Daoy (cell line): ENCODE measurements around the gene DEPP1. TPM values are rescaled to one million over a fixed set of nuclear protein-coding genes. Genes with fewer than 3 reads are reported as not detected.
A peak's percentile ranks its signal among the peaks of the same experiment; 100 is the strongest.

Experiments
- DNase-seq: peaks from one replicate; pipeline ENCODE4 v3.0.0-alpha.2; 2015; ENCODE audit warnings: low read depth
- total RNA-seq: library from RNA; depleted of rRNA; stranded (reverse); fragments of >200 nt; shearing (Covaris generic); gene quantifications from 2 replicates; pipeline ENCODE4 v1.2.3, GENCODE V29; 2014; rRNA removed

The DEPP1 gene
- total RNA-seq, 1 experiment from 2014 or later = 0.11 TPM

DNA sequence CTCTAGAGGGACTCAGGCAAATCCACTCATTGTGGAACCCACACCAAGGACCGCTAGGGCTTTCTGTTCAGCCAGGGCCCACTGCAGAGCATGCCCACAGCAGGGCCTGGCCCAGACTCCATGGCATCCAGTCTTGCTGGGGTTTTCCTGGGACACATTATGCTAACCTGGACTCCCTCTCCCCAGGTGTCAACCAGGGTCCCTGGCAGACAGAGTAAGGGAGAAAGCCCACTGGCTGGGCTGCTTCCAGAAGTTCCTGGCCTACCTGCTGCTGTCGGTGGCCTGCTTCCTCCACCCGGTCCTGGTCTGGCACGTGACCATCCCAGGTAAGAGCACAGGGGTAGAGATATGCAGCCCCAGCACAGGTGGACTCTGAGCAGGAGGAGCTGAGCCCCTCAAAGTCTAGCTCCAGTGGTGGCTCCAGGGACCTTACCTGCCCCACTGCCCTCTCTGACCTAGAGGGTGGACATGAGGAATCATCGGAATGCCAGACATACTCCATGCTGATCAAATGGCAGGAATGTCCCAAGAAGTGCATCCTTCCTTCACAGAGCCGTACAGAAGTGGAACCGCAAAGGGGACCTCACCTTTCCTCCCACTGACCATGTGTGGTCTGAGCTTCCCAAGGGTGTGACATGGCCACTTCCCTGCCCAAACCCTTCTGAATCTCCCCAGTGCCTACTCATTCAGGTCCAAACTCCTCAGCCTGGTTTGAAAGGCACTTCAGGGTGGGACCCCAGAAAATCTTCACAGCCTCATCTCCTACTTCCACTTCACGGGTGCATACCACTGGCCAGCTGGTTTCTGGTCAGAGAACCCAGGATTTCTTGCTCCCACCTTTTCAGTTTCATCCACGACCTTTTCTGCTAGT, 44.9 kb downstream of the DEPP1 start:
- no peak for DNase-seq

DNA sequence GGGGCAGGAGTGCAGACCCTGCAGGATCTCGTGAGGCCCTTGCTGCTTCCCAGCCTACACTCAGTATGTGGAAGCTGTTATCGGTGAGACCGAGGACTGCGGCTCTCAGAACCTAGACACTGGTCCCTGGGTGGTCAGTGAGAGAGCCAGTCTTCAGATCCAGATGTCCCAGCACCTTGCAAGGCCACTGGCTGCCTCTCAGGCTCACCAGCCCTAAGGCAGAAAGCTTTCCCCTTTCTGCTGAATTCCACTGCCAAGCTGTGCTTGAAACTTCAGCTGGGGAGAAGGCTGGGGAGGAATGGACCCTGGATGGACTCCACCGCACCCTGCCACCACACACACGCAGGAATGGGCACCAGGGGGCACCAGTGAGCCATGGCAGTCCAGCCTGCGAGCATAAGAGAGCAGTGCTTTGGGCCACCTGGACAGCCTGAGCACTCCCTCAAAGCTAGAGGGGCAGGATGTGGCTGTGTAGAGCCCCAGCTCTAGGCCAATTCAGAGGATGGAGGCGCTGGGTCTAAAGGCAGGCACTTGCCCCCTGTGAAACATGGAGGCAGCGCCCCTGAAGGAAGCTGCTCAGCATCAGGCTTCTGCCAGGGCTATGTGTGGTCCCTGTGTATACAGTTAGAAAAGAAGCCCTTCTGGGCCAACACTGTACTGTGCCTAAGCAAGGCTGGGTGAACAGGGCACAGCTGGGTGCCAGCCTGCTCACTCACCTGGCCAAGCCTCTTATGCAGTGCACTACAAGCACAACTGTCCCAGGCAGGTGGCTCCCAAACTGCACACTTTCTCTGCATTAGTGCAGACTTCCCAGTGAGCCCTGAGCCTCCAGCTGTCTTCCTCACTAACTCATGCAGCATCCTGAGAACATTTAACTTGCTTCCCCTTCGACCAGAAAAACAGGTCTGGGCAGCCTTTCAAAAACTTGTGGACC, 45.8 kb downstream of the DEPP1 start:
- DNase-seq = peak; percentile 78

GRCh38 chr10:44931621-44932516, 46.7 kb downstream of the DEPP1 start:
- no peak for DNase-seq

DNA sequence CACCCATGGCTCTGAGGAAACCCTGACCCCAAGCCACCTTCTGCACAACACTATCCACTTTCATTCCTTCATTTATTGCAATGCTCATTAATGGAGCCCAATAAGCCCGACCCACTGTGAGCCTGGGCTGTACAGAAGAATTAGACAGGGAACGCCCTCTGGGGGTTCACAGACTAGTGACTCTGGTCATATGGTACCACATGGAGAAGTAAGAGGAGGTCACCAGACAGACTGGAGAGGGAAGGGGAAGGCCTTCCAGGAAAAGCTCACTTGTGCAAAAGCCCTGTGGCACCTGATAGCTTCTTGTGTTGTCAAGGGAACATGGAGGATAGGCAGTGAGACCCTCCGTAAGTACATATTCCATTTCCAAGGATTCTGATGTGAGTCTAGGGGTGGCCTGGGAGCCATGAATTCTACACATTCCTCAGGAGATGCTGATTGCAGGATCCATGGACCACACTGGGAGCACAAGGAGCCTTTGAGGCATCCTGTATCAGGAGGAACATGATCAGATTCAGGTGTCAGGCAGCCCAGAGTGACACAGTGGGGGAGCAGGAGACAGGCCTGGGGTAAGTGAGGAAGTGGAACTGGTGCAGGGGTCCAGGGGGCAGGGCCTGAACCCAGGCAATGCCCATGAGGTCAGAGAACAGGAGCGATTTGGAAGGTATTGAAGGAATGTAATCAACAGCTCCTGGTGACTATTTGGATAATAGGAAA, 47.5 kb downstream of the DEPP1 start:
- no peak for DNase-seq

DNA sequence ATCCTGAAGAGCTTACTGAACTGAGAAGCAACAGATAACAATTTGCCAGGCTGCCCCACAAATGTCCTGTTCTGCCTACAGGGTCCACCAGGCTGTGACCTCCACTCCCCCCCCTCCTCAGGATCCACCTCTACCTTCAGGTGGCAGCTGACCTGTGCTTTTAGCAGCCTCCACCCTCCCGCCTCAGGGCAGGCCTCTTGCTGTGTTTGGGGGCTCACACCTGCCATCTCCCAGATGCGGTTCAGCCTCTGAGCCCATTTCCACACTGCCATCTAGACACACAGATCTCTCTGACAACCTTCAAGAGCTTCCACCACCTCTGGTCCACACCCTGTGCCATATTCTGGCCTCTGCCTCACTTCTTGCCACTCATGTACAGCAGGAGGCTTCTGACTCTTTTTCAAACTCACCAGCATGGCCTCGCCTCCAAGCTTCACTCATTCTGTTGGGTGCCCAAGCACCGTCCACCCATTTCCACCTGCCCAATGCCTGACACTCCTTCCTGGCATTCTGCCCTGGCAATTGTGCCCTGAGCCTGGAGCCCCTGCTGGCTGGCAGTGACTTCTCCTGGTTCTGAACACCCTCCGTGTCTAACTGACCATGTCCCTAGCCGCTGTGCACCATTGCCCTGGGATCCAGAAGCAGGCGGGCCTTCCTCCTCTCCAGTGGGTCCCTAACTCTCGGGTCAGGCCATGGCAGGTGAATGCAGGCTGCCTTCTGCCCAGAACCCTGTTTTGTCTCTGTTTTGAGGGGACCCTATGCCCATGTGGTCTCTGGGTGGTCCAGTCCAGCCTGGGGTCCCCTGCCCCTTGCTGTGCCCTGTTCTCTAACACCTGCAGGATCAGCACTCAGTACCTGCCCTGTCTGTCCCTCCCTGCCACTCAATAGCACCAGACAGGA, 49.0 kb downstream of the DEPP1 start:
- DNase-seq = no peak

DNA sequence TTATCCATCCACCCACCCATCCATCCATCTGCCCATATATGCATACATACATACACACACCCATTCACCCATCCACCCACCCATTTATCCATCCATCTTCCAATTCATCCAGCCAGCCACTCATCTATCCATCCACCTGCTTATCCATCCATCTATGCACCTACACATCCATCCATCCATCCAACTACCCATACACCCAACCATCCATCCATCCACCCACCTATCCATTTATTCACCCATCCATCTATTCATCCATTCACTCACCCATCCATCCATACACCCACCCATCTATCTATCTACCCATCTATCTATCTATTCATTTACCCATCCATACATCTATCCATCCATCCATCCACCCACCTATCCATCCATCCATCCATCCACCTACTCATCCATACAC, 50.1 kb downstream of the DEPP1 start:
- DNase-seq = no peak

GRCh38 chr10:44927352-44927751, 51.3 kb downstream of the DEPP1 start:
- no peak for DNase-seq

GRCh38 chr10:44926751-44927351, 51.8 kb downstream of the DEPP1 start:
- DNase-seq = no peak

Other genes starting within 250 kb of the DEPP1 start
- not detected in 2 replicates for gene TMEM72, start 67.5 kb downstream of the DEPP1 start, total RNA-seq
- 0.57 and 2.2 TPM in 2 replicates for gene RASSF4, start 19.0 kb downstream of the DEPP1 start, total RNA-seq
- gene ZNF22, start 22.1 kb upstream of the DEPP1 start, total RNA-seq = 26.3 and 31.5 TPM in 2 replicates